Activated T-cell treated with anti-CD3 and anti-CD28 coated beads for 1 hour (primary cell): ENCODE measurements around the gene ZSCAN22.
"Not testable (repeated sequence)": the region's sequence is repeated elsewhere in the genome, so short reads cannot be mapped to it uniquely, and the experiment has no call there.

Experiments used
- DNase-seq: peaks from one replicate; pipeline ENCODE4 v3.0.0-alpha.2; 2020; ENCODE audit warnings: low read depth

Gene ZSCAN22

GRCh38 chr19:58374200-58374599 lies 47.4 kb downstream of the ZSCAN22 start:
- no peak for DNase-seq

GRCh38 chr19:58376724-58377123 lies 49.9 kb downstream of the ZSCAN22 start:
- not testable (repeated sequence) for DNase-seq

- no peak for DNase-seq
These were observed 52.5 kb downstream of the ZSCAN22 start for GRCh38 chr19:58379246-58379645.

GRCh38 chr19:58380037-58380661 lies 53.4 kb downstream of the ZSCAN22 start:
- DNase-seq: no peak

- DNase-seq: peak; percentile 93
These were observed 54.1 kb downstream of the ZSCAN22 start, which contains the start of gene ZNF837 for GRCh38 chr19:58380662-58381459. ZNF837 (minus strand) TSS chr19:58381030; CDS start chr19:58369332, 11,698 bp downstream.

- DNase-seq: no peak
These were observed 54.8 kb downstream of the ZSCAN22 start for GRCh38 chr19:58381460-58382212.

GRCh38 chr19:58382997-58383603 lies 56.3 kb downstream of the ZSCAN22 start:
- no peak for DNase-seq

- DNase-seq: no peak
These were observed 58.6 kb downstream of the ZSCAN22 start for GRCh38 chr19:58385313-58385890.

- DNase-seq: no peak
These were observed 59.2 kb downstream of the ZSCAN22 start for GRCh38 chr19:58385891-58386575.

- peak; percentile 93 for DNase-seq
These were observed 60.0 kb downstream of the ZSCAN22 start, which contains the start of gene RPS5 for GRCh38 chr19:58386576-58387337. RPS5 (plus strand) TSS chr19:58387269; CDS start chr19:58388138, 869 bp downstream.

GRCh38 chr19:58387338-58388174 lies 60.8 kb downstream of the ZSCAN22 start:
- DNase-seq: no peak

- DNase-seq: no peak
These were observed 61.4 kb downstream of the ZSCAN22 start for GRCh38 chr19:58388175-58388526.
